ENCODE data around the gene MYO3B.
"Not testable (repeated sequence)": the region's sequence is repeated elsewhere in the genome, so short reads cannot be mapped to it uniquely, and the experiment has no call there.

MYO3B gene

DNA sequence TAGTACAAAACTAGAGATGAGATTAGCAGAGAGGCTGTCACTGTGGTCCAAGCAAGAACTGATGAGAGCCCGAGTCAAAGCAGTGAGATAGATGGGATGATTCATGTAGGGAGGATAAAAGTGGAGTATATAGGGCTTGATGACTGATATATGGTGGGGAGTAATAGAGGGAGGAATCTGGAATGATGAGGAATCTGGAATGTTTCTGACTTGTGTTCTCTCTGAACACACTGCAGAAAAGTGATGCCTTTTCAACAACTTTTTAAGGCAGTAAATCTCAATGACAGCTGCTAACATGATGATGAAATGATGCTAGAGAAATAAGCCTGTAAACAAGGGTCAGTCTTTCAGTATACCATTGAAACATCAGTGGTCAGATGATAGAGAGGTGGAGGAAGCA, 393.7 kb downstream of the MYO3B start:
- no peak for DNase-seq (ENCODE audit: low spot score)

DNA sequence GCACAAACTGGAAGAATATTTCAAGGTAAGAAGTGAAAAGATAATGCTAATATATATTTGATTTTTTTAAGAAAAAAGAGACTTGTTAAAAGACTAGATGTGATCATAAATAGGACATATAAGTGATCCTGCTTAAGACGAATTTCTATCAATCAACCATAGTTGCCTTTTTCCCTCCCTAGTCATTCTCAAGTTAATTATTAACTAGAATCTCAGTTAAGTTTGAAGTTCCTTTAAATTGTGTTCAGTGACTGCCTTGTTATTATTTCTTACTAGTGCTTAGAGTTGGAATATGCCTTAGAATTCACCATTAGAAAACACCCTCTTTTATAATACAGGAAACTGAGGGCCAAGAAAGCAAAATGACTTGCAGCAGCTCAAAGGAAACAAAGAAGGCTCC, 395.7 kb downstream of the MYO3B start:
- no peak for DNase-seq (ENCODE audit: low spot score)

DNA sequence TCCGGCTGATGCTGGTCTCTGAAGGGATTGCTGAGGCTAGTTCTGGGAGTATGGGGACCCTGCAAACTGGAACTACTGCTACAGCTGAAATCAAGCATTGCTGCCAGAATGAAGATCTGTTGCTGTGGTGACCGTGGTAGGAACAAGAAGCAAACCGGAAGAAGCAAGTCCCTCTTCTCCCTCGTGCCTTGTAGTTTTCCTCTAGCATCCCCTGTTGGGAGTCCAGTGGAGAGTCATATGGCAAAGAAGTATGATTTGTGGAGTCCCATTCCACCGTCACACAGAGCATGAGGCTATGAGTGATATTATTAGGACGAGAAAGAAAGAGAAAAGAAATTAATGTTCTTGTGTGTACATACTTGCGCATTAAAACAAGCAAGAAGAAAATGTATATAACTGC, 398.3 kb downstream of the MYO3B start:
- DNase-seq (ENCODE audit: low spot score), result no peak

DNA sequence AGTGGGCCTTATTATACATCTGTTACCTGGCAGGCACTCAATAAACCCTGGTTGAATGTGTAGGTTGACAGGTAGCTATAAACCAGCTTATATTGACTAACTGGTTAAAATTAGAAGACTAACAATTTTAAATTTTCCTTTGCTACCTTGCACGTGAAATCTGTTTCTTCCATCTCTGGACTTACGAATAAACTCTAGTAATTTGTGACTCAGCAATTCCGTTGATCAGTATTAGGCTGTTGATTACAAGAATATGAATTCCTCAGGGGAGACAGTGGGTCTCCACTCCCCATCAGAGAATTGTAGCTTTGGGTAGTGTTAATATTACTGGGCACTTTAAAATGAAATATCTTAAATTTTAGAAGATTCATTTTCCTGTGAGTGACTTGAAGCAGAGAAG, 399.4 kb downstream of the MYO3B start:
- no peak for DNase-seq (ENCODE audit: low spot score)

DNA sequence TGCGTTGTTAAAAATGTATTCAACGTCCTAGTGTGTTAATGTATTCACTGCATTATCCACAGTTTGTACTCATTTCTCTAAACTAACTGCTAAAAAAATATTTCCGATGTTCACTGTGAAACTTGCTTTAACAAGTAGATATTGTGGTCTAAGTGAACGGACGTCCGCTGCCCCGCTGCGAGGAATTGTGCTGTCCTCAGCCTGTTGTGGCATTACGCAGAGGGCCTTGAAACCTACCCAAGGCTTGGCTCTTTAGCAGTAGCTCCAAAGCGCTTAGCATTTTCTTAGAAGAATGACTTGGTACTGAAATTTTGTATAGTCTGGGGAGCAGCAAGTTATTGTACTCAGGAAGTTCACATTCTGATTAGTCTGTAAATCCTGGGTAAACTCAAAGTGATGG, 400.7 kb downstream of the MYO3B start:
- no peak for DNase-seq (ENCODE audit: low spot score)

DNA sequence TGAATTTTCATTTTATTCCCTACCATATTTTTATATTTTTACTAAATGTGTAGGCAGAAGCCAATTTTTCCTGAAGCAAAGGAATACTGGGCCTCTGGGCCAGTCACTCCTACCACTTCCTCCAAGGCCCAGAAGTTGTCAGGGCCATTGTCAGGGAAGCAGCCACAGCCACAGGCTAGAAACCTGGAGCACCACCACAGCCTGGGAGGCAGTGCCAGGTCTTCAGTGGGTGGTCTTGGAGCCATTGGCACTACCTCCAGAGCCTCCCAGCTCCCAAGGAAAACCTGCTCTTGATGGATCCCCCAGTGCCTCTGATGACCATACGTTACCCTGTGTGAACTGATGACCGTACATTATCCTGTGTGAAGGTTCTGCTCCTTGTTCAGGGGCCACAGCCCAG, 401.6 kb downstream of the MYO3B start:
- no peak for DNase-seq (ENCODE audit: low spot score)

DNA sequence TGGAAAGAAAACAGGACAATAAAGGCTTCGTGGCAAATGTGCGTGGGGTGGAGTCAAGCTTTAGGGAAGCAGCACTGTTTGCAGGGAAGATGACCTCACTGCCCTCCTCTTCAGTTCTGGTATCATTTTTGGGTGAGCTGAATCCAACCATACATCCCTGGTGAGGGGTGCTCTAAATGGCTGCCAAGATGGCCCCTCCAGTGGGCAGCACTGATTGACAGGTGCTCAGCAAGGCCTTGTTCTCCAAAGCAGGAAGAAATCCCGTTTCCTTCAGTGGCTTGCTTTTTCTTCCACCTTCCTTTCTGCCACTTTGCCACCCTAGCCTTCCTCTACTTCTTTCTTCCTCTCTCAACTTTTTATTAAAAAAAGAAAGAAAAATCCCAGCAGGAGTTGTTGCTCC, 404.4 kb downstream of the MYO3B start:
- DNase-seq (ENCODE audit: low spot score), result no peak

DNA sequence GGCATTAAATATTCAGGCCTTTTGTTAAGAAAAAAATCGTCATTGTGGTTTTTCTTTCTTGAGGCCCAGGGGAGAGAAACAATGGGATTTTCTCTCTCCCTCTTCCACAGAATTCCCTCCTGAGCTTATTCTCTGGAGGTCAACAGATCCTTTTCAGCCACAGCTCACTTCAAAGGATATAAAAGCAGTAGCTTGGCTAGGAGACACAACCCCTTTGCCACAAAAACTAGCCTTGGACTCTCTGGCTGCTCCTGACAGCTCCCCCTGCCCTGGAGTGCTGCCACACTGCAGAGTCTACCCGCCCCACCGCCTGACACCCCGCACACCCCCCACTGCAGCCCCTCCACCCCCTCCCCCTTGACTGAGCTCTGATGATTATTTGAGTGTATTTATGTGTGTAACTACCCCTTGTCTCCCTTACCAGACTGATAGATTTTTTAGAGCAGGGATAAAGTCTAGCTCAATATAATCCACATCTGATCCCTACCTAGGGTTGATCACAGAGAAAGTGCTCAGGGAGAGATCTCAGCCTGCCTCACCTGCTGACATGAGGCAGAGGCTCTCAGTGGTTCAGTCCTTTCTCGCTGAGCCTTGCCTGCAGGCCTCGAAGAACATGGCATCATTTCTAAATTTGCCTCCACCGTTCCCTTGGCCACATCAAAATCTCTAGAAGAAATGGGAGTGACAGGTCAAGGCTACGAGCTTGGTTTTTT, 405.0 kb downstream of the MYO3B start:
- DNase-seq (ENCODE audit: low spot score), result no peak

DNA sequence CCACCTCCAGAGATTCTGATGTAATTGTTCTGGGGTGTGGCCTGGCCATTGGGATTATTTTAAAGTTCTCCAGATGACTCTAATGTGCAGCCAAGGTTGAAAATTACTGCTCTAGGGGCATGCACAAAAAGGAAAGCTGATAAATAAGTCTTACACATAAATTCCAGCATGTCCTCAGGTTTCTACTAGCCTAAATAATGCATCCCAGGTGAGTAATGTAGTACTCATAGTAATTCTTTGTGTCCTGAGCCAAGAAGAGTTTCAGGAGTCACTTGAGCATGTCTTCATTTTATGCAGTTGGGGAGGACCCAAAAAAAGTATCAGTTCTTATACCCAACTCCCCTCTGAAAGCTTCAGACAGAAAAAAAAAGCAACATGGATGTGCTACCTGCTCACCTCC, 407.1 kb downstream of the MYO3B start:
- DNase-seq (ENCODE audit: low spot score), result no peak

DNA sequence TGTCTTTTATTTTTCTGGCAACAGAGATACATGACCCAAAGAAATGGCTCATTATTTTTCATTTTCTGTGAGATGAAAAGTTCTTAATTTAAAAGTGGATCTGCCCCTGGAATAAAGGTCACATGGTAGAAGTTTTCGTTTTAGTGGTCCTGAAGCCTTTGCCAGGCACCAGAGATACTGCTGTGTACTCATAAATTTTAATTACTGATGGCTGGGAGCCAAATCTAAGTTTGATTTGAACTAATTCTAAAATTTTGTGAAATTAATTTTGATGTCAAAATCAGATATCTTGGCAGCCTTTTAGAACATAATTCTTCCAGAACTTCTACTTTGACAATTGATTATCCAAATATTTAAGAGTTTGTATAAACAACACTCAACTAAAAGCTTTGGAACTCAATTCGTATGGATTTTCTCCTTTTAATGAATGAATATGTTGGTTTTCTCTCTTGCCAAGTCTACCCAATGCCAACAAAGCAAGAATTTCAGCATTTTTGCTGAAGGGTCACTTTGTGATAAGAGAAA, 408.7 kb downstream of the MYO3B start:
- no peak for DNase-seq (ENCODE audit: low spot score)

DNA sequence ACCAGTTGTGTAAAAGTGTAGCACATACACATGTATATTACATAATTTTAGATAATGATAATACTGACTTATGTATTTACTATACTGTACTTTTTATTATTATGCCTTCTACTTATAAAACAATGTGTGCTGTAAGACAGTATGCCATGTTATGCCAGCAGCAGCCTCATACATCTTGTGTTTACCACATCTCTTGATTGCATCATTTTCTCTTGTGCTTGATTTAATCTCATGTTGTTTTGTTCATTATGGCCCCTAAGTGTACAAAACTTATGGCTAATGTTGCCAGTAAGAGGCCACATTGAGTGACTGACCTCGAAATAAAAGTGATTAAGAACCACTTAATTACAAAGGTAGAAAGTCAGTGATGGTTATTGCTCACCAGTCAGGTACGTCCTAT, 409.2 kb downstream of the MYO3B start:
- no peak for DNase-seq (ENCODE audit: low spot score)

DNA sequence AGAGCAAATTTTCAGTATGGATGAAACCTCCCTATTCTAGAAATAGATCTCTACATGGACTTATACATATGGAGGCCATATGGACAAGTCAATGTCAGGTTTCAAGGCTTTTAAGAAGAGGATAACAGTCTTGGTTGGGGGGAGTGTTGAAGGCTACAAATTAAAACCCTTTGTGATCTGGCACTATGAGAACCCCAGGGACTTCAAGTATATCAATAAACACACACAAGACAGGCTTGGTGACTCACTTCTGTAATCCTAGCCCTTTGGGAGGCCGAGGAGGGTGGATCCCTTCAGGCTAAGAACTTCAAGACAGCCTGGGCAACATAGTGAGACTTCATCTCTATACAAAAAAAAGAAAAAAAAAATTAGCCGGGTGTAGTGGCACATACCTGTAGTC, 410.0 kb downstream of the MYO3B start:
- no peak for DNase-seq (ENCODE audit: low spot score)

DNA sequence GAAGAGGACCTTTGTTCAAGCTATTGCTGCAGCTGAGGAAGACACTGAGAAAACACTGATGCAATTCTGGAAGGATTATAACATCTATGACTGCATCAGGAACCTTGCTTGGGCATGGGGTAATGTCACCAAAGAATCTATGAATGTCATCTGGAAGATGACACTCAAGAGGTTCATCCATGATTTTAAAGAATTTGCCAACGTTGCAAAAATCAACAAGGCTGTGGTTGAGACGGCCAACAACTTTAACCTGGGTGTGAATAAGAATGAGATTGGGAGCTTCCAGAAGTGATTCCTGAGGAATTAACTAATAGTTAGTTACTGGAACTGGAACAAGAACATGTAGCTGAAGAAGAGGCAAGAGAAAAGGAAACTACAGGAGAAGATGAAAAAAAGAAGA, 410.8 kb downstream of the MYO3B start:
- no peak for DNase-seq (ENCODE audit: low spot score)

DNA sequence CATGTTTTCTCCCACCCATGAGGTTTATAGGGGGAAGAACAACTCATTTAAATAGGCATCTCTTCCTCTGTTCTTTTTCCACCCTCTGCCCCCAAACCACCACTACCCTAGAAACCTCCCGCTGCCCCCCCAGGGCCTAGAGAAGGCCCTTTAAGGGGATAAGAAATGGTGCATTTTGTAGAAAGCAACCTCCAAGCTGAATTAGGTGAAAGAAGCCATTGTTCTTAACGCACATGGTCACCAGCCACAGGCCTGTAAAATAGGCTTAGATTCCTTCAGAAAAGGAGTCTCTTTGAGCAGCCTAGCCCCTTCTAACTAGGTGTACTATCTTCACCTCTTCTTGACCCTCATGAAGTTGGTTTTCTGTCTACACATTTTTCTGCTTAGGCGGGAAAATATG, 418.6 kb downstream of the MYO3B start:
- DNase-seq (ENCODE audit: low spot score), result no peak

DNA sequence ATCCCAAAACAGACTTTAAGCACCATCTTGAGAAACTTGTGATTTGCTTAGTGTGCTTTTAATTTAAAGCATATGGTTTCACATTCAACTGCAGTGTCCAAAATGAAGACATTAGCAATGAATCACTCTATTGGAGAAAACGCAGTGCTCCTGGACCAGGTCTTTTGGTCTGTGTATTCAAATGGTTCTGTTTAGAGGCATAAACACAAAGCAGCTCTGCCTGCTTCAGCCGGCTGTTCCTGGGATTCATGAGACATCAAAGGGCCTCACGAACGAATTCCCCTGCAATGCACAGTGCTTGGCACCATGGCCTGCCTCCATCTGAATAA, 420.1 kb downstream of the MYO3B start:
- DNase-seq (ENCODE audit: low spot score), result no peak

DNA sequence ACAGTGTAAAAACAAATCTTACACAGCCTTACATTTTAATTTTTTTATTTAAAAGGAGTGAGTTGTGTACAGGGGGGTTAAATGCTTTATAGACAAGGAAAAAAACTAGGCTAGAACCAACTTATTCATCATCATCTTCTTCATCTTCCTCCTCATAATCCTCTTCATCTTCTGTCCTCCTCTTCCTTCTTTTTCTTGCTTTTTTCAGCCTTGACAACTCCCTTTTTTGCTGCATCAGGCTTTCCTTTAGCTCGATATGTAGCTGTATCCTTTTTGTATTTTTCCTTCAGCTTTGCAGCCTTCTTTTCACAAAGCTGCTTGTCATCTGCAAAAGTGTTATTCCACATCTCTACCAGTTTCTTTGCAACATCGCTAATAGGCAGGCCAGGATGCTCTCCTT, 423.5 kb downstream of the MYO3B start:
- no peak for DNase-seq (ENCODE audit: low spot score)

DNA sequence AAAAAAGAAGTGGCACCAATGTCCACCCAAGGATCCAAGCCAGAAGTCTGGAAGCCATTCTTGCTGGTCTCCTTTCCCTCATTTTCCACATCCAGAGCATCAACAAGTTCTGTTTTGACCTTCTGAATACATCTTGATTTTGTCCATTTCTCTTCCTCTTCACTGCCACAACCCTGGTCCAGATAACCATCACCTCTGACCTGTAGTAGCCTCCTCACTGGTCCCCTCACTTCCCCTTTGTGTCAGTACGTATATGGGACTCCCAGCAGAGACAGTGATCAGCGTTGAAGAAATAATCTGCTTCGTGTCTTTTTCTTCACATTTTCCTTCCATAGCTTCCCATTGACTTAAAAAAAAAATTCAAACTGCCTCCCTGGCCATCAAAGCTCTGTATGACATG, 427.9 kb downstream of the MYO3B start:
- DNase-seq (ENCODE audit: low spot score), result no peak

DNA sequence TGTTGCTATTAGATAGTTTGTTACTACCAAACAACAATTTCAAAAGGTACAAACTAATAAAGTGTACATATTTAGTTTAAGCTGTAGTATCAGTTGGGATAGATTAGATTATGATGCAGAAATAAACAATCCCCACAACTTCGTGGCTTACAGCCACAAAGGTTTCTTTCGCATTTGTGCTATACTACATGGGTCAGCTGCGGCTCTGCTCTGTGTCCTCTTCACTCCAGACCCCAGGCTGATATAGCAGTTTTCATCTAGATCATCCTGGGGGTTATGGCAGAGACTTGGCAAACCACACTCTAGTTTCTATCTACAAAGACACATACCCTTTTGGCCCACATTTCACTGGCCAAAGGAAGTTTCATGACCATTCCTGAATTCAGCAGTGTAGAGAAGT, 429.2 kb downstream of the MYO3B start:
- DNase-seq (ENCODE audit: low spot score), result no peak

DNA sequence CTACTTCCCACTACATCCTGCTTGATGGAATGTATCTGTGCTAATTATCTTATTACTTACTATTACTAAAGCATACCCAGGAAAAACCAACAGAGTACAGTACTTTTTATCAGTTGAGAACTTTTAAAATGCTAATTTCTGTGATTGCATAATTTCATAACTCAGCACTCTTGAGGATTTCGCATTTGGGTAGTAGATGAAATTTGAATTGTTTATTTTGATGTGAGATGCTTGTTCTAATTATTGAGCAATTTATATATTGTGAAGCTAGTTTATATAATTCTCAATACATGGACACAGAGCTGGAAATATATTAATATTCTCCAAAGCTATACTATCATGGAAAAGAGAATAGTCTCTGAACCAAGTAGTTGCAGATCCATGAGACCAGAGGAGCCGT, 432.7 kb downstream of the MYO3B start:
- no peak for DNase-seq (ENCODE audit: low spot score)

DNA sequence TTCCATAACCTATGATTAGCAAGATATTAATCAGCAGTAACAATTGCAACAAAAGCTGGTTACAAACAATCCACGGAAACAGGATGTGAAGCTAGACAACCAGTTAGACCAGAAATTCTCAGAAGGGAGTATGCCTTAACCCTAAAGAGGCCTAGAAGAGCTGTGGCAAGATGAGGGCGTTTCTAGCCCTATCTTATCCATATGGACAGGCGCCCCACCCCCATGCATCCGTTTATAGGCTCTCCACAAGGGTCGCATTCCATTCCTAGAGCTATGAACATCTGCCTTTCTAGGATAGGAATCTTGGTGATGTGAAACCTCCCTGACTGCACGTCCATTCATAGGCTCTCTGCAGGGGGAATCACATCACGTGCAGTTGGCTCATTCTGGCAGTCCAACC, 441.0 kb downstream of the MYO3B start:
- DNase-seq (ENCODE audit: low spot score), result not testable (repeated sequence)

DNA sequence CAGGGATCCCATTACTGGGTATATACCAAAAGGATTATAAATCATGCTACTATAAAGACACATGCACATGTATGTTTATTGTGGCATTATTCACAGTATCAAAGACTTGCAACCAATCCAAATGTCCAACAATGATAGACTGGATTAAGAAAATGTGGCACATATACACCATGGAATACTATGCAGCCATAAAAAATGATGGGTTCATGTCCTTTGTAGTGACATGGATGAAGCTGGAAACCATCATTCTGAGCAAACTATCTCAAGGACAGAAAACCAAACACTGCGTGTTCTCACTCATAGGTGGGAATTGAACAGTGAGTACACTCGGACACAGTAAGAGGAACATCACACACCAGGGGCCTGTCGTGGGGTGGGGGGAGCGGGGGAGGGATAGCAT, 457.1 kb downstream of the MYO3B start:
- DNase-seq (ENCODE audit: low spot score), result not testable (repeated sequence)

DNA sequence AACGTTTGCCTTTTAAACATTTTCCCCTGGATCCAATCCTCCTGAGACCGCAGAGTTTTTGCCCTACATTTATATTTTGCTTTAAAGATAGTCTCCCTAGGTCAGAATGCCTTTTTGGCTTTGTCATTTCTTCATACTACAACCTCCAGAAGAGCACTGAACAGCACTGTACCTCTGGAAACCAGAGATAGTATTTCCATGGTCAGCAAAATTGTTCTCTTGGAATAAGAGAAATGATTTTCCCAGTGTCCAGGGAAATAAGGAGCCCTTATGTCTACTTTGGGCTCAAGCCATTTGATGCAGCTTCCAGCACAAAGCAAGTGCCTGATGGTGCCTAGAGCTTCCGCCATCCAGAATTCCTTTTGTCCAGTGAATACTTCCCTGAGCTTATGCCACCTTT, 461.7 kb downstream of the MYO3B start:
- DNase-seq (ENCODE audit: low spot score), result no peak

DNA sequence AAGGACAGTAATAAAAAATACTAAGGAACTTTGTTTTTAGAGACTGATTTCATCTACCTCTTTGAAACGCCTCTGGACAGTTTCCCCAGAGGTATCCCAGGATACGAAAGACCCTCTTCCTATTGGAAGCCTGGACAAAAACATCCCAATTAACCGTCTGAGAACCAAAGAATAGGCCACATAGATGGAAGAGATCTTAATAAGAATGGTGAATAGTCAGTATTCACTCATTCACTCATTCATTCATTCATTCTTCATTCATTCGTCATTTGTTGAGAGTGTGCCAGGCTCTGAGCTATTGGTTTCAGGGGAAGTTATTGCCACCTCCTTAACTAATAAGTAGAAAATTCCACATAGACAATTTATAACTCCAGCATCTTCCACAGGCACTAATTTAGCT, 464.0 kb downstream of the MYO3B start:
- no peak for DNase-seq (ENCODE audit: low spot score)

DNA sequence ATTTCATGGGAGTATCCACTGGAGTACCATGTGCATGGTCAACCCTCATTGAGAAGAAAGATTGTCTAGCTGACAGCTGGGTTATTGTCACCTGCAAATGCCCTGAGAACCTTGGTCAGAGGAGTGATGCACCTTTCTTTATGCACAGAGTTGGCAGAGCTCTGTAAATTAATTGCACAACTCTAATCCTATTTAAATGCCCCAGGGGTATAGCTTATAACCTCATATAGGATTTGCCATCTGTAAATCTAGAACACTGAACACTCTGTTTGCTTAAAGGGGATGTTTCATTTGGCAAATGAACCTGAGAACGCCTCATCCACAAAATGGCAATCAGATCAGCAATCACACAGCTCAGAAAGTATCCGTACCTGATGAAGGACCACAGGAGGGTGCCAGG, 465.4 kb downstream of the MYO3B start:
- DNase-seq (ENCODE audit: low spot score), result no peak
